A673 (cell line): ENCODE results near the gene AHCYL2. TPM values are rescaled to one million over a fixed set of nuclear protein-coding genes. Genes with fewer than 3 reads are reported as not detected.

ENCODE experiments used
- BruUV-seq: library from RNA; stranded (reverse); fragments of 400-500 nt; replicated peaks from 2 replicates; lab custom pipeline; 2021; lab: Mats Ljungman, UMichigan
- CTCF ChIA-PET: fragments of 300-600 bp; sonication (Branson Sonifier 250); formaldehyde crosslinking; loops from one replicate; lab custom pipeline; 2022; ENCODE audit warnings: antibody characterized with exemption; lab: Charles Lee
- POLR2A ChIA-PET: fragments of 300-600 bp; sonication (Branson Sonifier 250); formaldehyde crosslinking; loops from one replicate; lab custom pipeline; 2022; ENCODE audit warnings: antibody characterized with exemption; ENCODE audit not compliant: low non-redundant PET; lab: Charles Lee
- DNase-seq: peaks from one replicate; pipeline ENCODE4 v3.0.0-alpha.2; 2015; ENCODE audit warnings: low spot score
- H3K27ac ChIP-seq: fragments of 200-600 bp; sonication (generic); 2 replicates; pipeline ENCODE4 v1.5.1; 2016; ENCODE audit warnings: mixed run types, low read depth, mild to moderate bottlenecking, mixed read lengths, antibody characterized with exemption, low read length; ENCODE audit not compliant: poor library complexity, severe bottlenecking
- H3K27me3 ChIP-seq: fragments of 200-600 bp; sonication (generic); replicated peaks from 2 replicates; pipeline ENCODE4 v1.6.1; 2017; ENCODE audit warnings: mixed run types, low read depth, mild to moderate bottlenecking, mixed read lengths, antibody characterized with exemption, low read length; ENCODE audit not compliant: insufficient read depth, poor library complexity
- H3K36me3 ChIP-seq: fragments of 200-600 bp; sonication (generic); 2 replicates; pipeline ENCODE4 v1.6.1; 2016; ENCODE audit warnings: mixed run types, mild to moderate bottlenecking, mixed read lengths, antibody characterized with exemption, low read length; ENCODE audit not compliant: insufficient read depth, poor library complexity, severe bottlenecking
- H3K4me1 ChIP-seq: fragments of 200-600 bp; sonication (generic); 2 replicates; pipeline ENCODE4 v1.6.1; 2017; ENCODE audit warnings: mixed run types, mild to moderate bottlenecking, mixed read lengths, antibody characterized with exemption, low read length; ENCODE audit not compliant: insufficient read depth, poor library complexity, severe bottlenecking
- H3K4me3 ChIP-seq: fragments of 200-600 bp; sonication (generic); 2 replicates; pipeline ENCODE4 v1.5.1; 2016; ENCODE audit warnings: low read depth, mixed run types, mild to moderate bottlenecking, mixed read lengths, low read length; ENCODE audit not compliant: poor library complexity, severe bottlenecking
- H3K9me3 ChIP-seq: fragments of 200-600 bp; sonication (generic); 2 replicates; pipeline ENCODE4 v1.6.1; 2016; ENCODE audit warnings: mixed run types, low read depth, mild to moderate bottlenecking, mixed read lengths, antibody characterized with exemption, low read length; ENCODE audit not compliant: poor library complexity, severe bottlenecking
- CTCF ChIP-seq: fragments of 300-800, 200-600 bp; sonication (generic); conservative IDR thresholded peaks from 2 replicates; pipeline ENCODE4 v1.5.1; 2017; ENCODE audit warnings: low read depth, mild to moderate bottlenecking, antibody characterized with exemption, low read length, moderate library complexity, mixed read lengths
- EZH2 ChIP-seq: fragments of 200-600 bp; sonication (generic); IDR thresholded peaks from 2 replicates; pipeline ENCODE4 v1.6.1; 2017; ENCODE audit warnings: borderline replicate concordance, low read depth, mild to moderate bottlenecking, mixed read lengths, antibody characterized with exemption, low read length; ENCODE audit not compliant: poor library complexity, severe bottlenecking
- intact Hi-C: fragments of 100-400 bp; cut with micrococcal nuclease; formaldehyde crosslinking; loops from one replicate; pipeline ENCODE4 v1.10.0; 2022; ENCODE audit not compliant: unreplicated experiment
- total RNA-seq: library from RNA; stranded (reverse); gene quantifications from 2 replicates; pipeline ENCODE4 v1.2.3, GENCODE V29; 2021

Gene AHCYL2
- total RNA-seq, 1 experiment from 2014 or later: 35.2 TPM

GRCh38 chr7:129450295-129450694, 225.5 kb downstream of the AHCYL2 start:
- Histone ChIP-seq H3K9me3 (no peaks in the 10 kb centered on the region), H3K36me3 (peaks cover 3% of the 10 kb centered on the region), H3K27me3 (no peaks in the 10 kb centered on the region), H3K4me3 (no peak overlapping the region), H3K4me1 (no peaks in the 10 kb centered on the region), H3K27ac (no peak overlapping the region)
- intact Hi-C loops: no loop called here
- BruUV-seq: no TSS peak
- DNase-seq: no peak
- CTCF ChIA-PET: no interaction called here
- POLR2A ChIA-PET: no interaction called here
- TF ChIP-seq CTCF (no peak), EZH2 (no peak)

DNA sequence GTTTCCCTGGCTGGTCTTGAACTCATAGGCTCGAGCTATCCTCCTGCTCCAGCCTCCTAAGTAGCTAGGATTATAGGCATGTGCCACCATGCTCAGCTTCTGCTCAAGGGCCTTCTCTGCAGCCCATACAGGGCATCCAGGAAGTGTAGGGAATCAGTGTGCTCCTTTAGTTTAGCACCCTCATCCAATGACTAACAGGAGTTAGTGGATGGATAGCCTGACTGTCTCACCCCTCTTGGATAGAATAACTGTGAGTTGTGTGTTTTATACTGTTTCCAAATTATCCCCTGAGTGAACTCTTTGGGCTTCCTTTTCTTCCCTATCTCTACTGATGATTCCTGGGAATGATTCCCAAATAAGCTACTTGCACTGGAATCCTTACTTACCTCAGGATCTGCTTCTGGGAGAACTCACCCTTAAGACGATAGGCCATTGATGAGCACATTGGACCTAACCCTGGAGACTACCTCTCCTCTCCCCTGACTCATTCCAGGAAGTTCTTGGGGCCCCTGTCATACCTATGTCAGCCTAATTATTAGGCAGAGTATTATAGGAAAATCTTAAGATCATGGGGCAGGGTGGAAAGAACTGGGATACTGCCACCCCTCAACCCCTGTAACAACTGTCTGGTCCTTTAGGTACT, 227.9 kb downstream of the AHCYL2 start:
- TF ChIP-seq EZH2 (no peak), CTCF (no peak)
- Histone ChIP-seq H3K27me3 (no peaks in the 10 kb centered on the region), H3K36me3 (peaks cover 5% of the 10 kb centered on the region), H3K4me1 (no peaks in the 10 kb centered on the region), H3K27ac (no peak overlapping the region), H3K4me3 (no peak overlapping the region), H3K9me3 (no peaks in the 10 kb centered on the region)
- CTCF ChIA-PET: no interaction called here
- POLR2A ChIA-PET: no interaction called here
- no peak for DNase-seq
- intact Hi-C loops: no loop called here
- no TSS peak for BruUV-seq

DNA sequence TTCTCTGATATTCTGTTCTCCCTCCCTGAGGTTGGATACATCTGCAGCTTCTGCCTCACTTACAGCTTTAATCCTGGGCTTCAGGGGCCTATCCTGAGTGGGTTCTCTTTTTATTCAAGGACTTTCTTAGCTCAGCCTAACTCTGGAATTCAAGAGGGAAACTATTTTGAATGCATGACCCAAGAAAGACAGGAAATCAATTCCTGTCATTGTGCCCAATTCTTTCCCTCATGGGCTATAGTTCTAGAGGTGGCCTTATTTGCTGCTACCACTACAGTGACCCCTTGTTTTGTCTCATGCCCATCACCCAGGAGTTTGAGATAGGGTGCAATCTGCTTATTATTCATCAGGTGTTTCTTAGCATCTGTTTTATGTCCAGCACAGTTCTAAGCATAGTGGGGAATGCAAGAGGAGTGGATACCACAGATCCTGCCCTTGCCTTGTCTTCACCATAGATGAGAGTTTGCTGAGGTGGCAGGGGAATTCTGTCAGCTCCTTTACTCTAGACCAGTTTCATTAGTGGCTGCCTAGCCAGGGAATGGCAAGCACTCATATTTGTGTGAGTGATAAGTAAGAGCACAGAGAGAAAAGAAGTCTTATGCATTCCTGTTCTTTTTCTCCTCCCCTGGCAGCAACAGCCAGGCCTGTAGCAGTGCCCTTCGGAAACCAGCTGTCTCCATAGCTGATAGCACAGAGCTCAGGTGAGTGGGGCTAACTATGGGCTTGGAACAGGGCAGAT, 228.8 kb downstream of the AHCYL2 start:
- intact Hi-C loops: no loop called here
- TF ChIP-seq EZH2 (no peak), CTCF (no peak)
- no peak for DNase-seq
- Histone ChIP-seq H3K4me1 (no peaks in the 10 kb centered on the region), H3K9me3 (no peaks in the 10 kb centered on the region), H3K27me3 (no peaks in the 10 kb centered on the region), H3K36me3 (peaks cover 5% of the 10 kb centered on the region), H3K4me3 (no peak overlapping the region), H3K27ac (no peak overlapping the region)
- ChIA-PET POLR2A (no interaction called here), CTCF (no interaction called here)
- BruUV-seq: no TSS peak
